Measurements from ENCODE around the gene TPGS1.

GRCh38 chr19:484494-484893 lies 22.8 kb upstream of the TPGS1 start:
- no peak for TF ChIP-seq CTCF (IDR thresholded peaks at IDR 0.05)
- no peak for TF ChIP-seq POLR2A (IDR thresholded peaks at IDR 0.05)
